GM12878 (cell line): ENCODE measurements around the gene DRAP1. TPM values are rescaled to one million over a fixed set of nuclear protein-coding genes. Genes with fewer than 3 reads are reported as not detected.
"Not testable (repeated sequence)": the region's sequence is repeated elsewhere in the genome, so short reads cannot be mapped to it uniquely, and the experiment has no call there.

Source experiments
- ATAC-seq: fragments of 200-7000 bp; cut with Tn5 transposase; 3 replicates; pipeline ENCODE4 v1.9.1; 2020; ENCODE audit warnings: mild to moderate bottlenecking, moderate library complexity
- BruUV-seq: library from RNA; stranded (reverse); fragments of 400-500 nt; replicated peaks from 2 replicates; lab custom pipeline; 2021; lab: Mats Ljungman, UMichigan
- CTCF ChIA-PET: fragments of 300-600 bp; sonication (Branson Sonifier 250); formaldehyde crosslinking; extraction: SDS; loops from one replicate; lab custom pipeline; 2021; ENCODE audit warnings: inconsistent platforms; lab: Yijun Ruan, JAX
- POLR2A ChIA-PET: fragments of 350-600 bp; formaldehyde crosslinking; extraction: SDS; loops from one replicate; lab custom pipeline; 2021; ENCODE audit warnings: inconsistent platforms; lab: Charles Lee
- RAD21 ChIA-PET: fragments of 300-600 bp; sonication (Branson Sonifier 250); formaldehyde crosslinking; loops from one replicate; lab custom pipeline; 2023; ENCODE audit warnings: antibody characterized with exemption; ENCODE audit not compliant: unreplicated experiment; lab: Charles Lee
- SMC1A ChIA-PET: fragments of 300-600 bp; sonication (Branson Sonifier 250); formaldehyde crosslinking; loops from one replicate; lab custom pipeline; 2023; ENCODE audit not compliant: unreplicated experiment, uncharacterized antibody; lab: Charles Lee
- DNase-seq: peaks from one replicate; pipeline ENCODE4 v3.0.0-alpha.2; 2011; ENCODE audit warnings: low read depth, low spot score
- FAIRE-seq: peaks from 3 replicates; lab custom pipeline; 2011; peaks lifted over from hg19 to GRCh38; lab: Jason Lieb, UNC
- H2AFZ ChIP-seq: 2 replicates; pipeline ENCODE4 v1.6.0; 2011; ENCODE audit warnings: low read depth, low read length, control low read depth; ENCODE audit not compliant: control insufficient read depth
- H3K27ac ChIP-seq: 2 replicates; pipeline ENCODE4 v1.5.1; 2011; ENCODE audit warnings: control low read depth; ENCODE audit not compliant: control insufficient read depth, insufficient read depth
- H3K27me3 ChIP-seq, 2 experiments: replicated peaks in 1 of 2; 2 replicates each; pipeline versions ENCODE4 v1.6.0 to v1.6.1; 2011; ENCODE audit warnings: low read length in 1 of 2; ENCODE audit not compliant: control insufficient read depth in 2 of 2, insufficient read depth in 2 of 2
- H3K36me3 ChIP-seq, 2 experiments: 2 replicates each; pipeline ENCODE4 v1.5.1; 2011; ENCODE audit warnings: low read length in 1 of 2; ENCODE audit not compliant: control insufficient read depth in 2 of 2, insufficient read depth in 2 of 2
- H3K4me1 ChIP-seq: 2 replicates; pipeline ENCODE4 v1.6.1; 2011; ENCODE audit warnings: mild to moderate bottlenecking, low read length, moderate library complexity, mixed read lengths; ENCODE audit not compliant: control insufficient read depth, insufficient read depth
- H3K4me2 ChIP-seq: 2 replicates; pipeline ENCODE4 v1.6.0; 2011; ENCODE audit warnings: control low read depth; ENCODE audit not compliant: control insufficient read depth, insufficient read depth
- H3K4me3 ChIP-seq: fragments of 200-600 bp; sonication (generic); 2 replicates; pipeline ENCODE4 v1.5.1; 2016
- H3K79me2 ChIP-seq: 2 replicates; pipeline ENCODE4 v1.6.0; 2011; ENCODE audit warnings: low read length; ENCODE audit not compliant: control insufficient read depth, insufficient read depth
- H3K9ac ChIP-seq: 2 replicates; pipeline ENCODE4 v1.8.0; 2011; ENCODE audit warnings: low read length, control low read depth, mixed read lengths; ENCODE audit not compliant: control insufficient read depth, insufficient read depth
- H3K9me3 ChIP-seq: replicated peaks from 3 replicates; pipeline ENCODE4 v1.5.1; 2011; ENCODE audit warnings: mild to moderate bottlenecking, low read length; ENCODE audit not compliant: control insufficient read depth, insufficient read depth
- H4K20me1 ChIP-seq: 2 replicates; pipeline ENCODE4 v1.6.0; 2011; ENCODE audit not compliant: control insufficient read depth, insufficient read depth
- CEBPZ ChIP-seq: fragments of 150-350 bp; IDR thresholded peaks from 2 replicates; pipeline ENCODE4 v1.6.1; 2016; ENCODE audit warnings: low read depth, low read length
- ZBTB4 ChIP-seq: fragments of 450-650 bp; formaldehyde crosslinking; IDR thresholded peaks from 2 replicates; pipeline ENCODE4 v1.4.0; 2022; ENCODE audit warnings: mild to moderate bottlenecking, moderate library complexity
- WGBS: methylation state at CpG from one replicate; pipeline ENCODE4 v1.1.6; 2016; ENCODE audit warnings: low lambda C conversion rate; ENCODE audit not compliant: insufficient replicate concordance, insufficient coverage; ENCODE audit errors: missing lambda C conversion rate; 5-methylcytosine and 5-hydroxymethylcytosine counted together
- in situ Hi-C: fragments of 300-500 bp; cut with MboI; formaldehyde crosslinking; loops from 9 replicates; pipeline ENCODE4 v1.14.3; 2018; ENCODE audit warnings: mixed read lengths
- intact Hi-C: fragments of 100-400 bp; cut with micrococcal nuclease; formaldehyde crosslinking; loops from one replicate; pipeline ENCODE4 v1.14.2; 2022; ENCODE audit not compliant: unreplicated experiment
- polyA plus RNA-seq, 11 experiments: library from polyadenylated mRNA; depleted of rRNA in 4 of 11; unstranded in 6 of 11; stranded (reverse) in 5 of 11; fragments of >200 nt; fragmentation: Nextera tagmentation in 4 of 11; fragmentation: Illumina TruSeq in 1 of 11; extraction: Ambion mirVana in 4 of 11; extraction: Trizol in 1 of 11; gene quantifications; 1 replicate in 1 of 11; 2 replicates in 10 of 11; pipeline versions ENCODE4 v1.2.1 to v1.2.3, GENCODE V29; 2011 to 2016; ENCODE audit warnings: inconsistent platforms in 2 of 11, missing spikeins in 2 of 11, low read depth in 1 of 11
- total RNA-seq, 4 experiments: library from RNA; depleted of rRNA in 3 of 4; stranded (reverse); fragments of >200 nt in 3 of 4; fragmentation: Illumina TruSeq in 1 of 4; extraction: Trizol in 1 of 4; gene quantifications; 2 replicates each; pipeline versions ENCODE4 v1.2.1 to v1.2.3, GENCODE V29; 2013 to 2021

Gene DRAP1
- total and polyA plus RNA-seq, 10 of the 15 experiments (the other 5 are each of a cell fraction or from before 2014, with no cell fraction given), result 9.4 to 163 (median 114) TPM

- no peak for TF ChIP-seq CEBPZ
- TF ChIP-seq ZBTB4 (CRISPR knock-in tag), result no peak
These were observed 28.4 kb downstream of the DRAP1 start (continued) for GRCh38 chr11:65947603-65948125.

GRCh38 chr11:65950711-65951110 is 31.5 kb downstream of the DRAP1 start:
- POLR2A ChIA-PET, result interaction anchor here (0.7 kb wide), 1 partner anchor 335 kb away, joined by 4 read pairs; the partner anchor contains the start of gene PCNX3
- H3K4me3 ChIP-seq, DNase-seq, BruUV-seq, H3K9ac ChIP-seq, RAD21 ChIA-PET, H3K4me1 ChIP-seq, in situ Hi-C loops, H3K27ac ChIP-seq, CTCF ChIA-PET, FAIRE-seq, H3K4me2 ChIP-seq, H2AFZ ChIP-seq, SMC1A ChIA-PET, intact Hi-C loops, H4K20me1 ChIP-seq, H3K27me3 ChIP-seq, H3K9me3 ChIP-seq, H3K79me2 ChIP-seq, ATAC-seq, H3K36me3 ChIP-seq: not testable (repeated sequence)
- WGBS, result 97% methylated on average over 5 of the region's 5 CpGs

GRCh38 chr11:65951641-65952040 is 32.4 kb downstream of the DRAP1 start:
- H4K20me1 ChIP-seq, in situ Hi-C loops, FAIRE-seq, H3K4me3 ChIP-seq, DNase-seq, H3K36me3 ChIP-seq, RAD21 ChIA-PET, H3K9ac ChIP-seq, H3K27ac ChIP-seq, ATAC-seq, BruUV-seq, H3K27me3 ChIP-seq, H3K4me2 ChIP-seq, H2AFZ ChIP-seq, H3K79me2 ChIP-seq, H3K9me3 ChIP-seq, H3K4me1 ChIP-seq, intact Hi-C loops: not testable (repeated sequence)
- 53% methylated on average over 2 of the region's 3 CpGs for WGBS
- POLR2A ChIA-PET, result interaction anchor here (0.6 kb wide), 1 partner anchor 105 kb away, joined by 3 read pairs; no protein-coding TSS in a partner anchor
- SMC1A ChIA-PET, result interaction anchor here (0.7 kb wide), 1 partner anchor 39 kb away, joined by 3 read pairs; no protein-coding TSS in a partner anchor
- CTCF ChIA-PET, result interaction anchor here (2.3 kb wide), 1 partner anchor 66 kb away, joined by 9 read pairs; no protein-coding TSS in a partner anchor
